Fibroblast of skin of scalp (primary cell): ENCODE data around the gene BLNK.
"Not testable (repeated sequence)": the region's sequence is repeated elsewhere in the genome, so short reads cannot be mapped to it uniquely, and the experiment has no call there.

Experiments
- DNase-seq: peaks from one replicate; pipeline ENCODE4 v3.0.0-alpha.2; 2013

The BLNK gene

DNA sequence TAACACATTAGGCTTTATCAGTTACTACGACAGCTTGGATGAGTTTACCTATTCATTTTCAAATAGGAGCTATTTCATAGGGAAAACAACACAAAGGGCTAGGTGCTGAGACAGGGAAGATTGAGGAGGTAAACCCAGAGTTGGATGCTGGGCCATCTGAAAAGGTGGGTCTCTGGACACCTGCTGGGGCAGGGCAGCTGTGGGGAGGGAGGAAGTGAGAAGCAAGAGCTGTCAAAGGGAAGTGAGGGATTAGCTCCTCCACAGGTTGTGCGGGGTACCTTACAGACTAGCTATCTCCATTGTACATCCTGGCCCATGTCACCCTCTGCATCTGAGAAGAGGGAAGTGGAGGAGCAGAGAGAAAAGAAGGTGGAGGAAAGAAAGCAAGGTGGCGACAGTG is 48.9 kb downstream of the BLNK start:
- DNase-seq, result no peak

DNA sequence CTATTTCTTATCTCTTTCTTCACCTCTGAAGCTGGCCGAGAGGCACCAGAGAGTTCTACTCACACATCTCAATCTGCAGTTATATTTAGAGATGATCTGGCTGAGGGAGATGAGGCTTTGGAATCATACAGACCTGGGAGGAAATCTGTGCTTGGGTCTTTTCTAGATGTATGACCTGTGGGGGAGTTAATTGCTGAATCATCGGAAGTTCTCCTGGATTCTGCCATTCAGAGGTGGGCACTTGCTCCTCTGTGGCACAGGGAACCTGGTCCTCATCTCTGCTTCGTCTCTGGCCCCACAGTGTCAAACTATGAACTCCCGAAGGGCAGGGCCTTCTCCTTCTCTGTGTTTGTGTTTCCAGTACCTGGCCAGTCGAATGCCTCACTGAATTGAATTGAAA is 52.5 kb downstream of the BLNK start:
- no peak for DNase-seq

DNA sequence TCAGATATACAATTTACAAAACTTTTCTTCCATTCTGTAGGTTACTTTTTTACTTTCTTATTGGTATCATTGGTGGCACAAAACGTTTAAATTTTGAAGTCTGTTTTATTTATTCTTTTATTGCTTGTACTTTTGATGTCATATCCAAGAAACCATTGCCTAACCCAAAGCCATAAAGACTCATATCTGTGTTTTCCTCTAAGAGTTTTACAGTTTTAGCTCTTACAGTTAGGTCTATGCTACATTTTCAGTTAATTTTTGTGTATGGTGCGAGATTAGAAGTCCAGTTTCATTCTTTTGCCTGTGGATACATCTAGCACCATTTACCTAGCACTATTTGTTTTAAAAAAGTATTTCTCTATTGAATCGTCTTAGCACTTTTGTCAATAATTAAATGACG is 53.7 kb downstream of the BLNK start:
- DNase-seq, result no peak

DNA sequence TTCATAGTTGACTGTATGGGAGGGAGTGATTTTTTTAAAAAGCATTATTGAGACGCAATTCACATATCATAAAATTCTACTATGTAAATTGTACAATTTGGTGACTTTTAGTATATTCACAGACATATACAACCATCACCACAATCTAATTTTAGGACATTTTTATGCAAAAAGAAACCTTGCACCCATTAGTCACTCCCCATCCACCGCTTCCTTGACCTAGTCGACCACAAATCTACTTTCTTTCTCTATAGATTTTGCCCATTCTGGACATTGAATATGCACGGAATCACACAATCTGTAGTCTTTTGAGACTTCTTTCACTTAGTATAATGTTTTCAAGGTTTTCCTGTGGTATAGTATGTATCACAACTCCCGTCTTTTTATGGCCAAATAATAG is 54.6 kb downstream of the BLNK start:
- no peak for DNase-seq

GRCh38 chr10:96212911-96213310 is 58.5 kb downstream of the BLNK start:
- no peak for DNase-seq

- DNase-seq, result no peak
Observed at GRCh38 chr10:96211764-96212163, 59.6 kb downstream of the BLNK start.

DNA sequence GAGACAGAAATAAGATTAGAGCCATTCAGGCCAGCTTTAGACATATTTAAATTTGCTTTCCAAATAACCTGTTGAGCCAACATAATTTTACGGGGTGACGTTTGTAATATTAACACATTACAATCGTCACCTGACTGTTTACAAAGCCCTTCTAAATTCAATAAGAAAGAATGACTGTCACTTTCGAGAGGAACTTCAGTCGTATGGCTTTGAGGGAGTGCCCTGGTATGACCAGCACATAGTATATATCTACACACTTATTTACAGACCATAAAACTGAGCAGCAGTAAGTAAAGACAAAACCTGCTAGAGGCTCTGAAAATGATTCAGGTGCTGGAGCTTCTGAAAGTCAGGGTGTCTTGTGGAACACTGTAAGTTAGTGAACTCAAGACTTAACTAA is 62.4 kb downstream of the BLNK start:
- DNase-seq, result no peak

- DNase-seq, result no peak
Observed at GRCh38 chr10:96208271-96208670, 63.1 kb downstream of the BLNK start.

- no peak for DNase-seq
Observed at GRCh38 chr10:96205580-96205979, 65.8 kb downstream of the BLNK start.

DNA sequence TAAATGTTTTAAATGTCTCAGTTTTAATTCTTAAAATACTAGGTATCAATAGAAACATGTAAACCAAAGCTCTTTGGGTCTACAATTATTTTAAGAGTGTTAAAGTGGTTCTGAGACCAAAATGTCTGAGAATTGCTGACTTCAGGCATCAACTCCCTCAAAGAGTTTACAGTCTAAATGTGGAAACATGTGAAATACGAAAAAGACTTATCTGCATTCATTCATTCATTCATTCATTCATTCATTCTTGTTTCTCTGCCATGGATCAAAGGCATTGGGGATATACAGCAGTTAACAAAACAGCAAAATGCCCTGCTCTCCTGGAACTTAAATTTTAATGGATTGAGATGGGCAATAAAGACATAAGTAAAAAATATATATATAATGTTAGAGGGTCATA is 69.8 kb downstream of the BLNK start:
- DNase-seq, result no peak

DNA sequence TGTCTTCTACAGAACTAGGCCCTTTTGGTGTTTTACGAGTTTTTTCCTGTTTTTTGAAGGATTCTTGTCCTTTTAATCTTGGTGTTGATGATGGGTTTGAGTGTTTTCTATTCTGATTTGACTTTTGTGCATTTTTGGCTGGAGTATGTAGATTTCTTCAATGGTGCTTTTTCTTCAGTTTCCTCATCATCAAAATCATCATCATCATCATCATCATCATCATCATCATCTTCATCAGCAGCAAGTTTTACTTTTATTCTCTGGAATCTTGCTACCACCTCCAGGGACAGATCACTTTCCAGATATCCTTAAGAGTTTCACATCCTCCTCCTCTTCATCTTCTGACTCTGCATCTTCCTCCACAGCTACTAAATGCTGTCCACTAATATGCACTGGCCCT is 81.9 kb downstream of the BLNK start:
- not testable (repeated sequence) for DNase-seq

GRCh38 chr10:96188916-96189315 is 82.5 kb downstream of the BLNK start:
- peak; percentile 74 for DNase-seq

- DNase-seq, result peak; percentile 19
Observed at GRCh38 chr10:96188421-96188820, 82.9 kb downstream of the BLNK start.

- no peak for DNase-seq
Observed at GRCh38 chr10:96176985-96177384, 94.4 kb downstream of the BLNK start.

GRCh38 chr10:96172666-96173065 is 98.7 kb downstream of the BLNK start:
- no peak for DNase-seq

DNA sequence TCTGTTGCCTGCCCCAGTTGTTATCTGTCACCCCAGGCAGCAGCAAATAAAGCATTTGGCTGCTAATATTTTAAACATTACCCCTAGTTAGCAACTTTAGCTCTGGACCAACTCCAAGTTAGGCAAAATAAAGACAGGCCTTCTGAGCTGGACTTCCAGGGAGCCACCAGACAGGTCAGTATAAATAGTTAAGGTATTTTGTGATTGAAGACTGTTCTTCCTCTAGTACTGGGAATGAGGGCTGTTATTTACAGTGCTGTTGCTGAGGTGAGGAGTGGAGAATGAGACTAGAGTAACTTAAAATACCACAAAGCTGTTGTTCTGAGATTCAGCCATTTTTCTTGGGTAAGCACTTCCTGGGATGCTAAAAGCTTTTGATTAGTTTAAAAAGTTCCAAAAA is 101.1 kb downstream of the BLNK start:
- no peak for DNase-seq

GRCh38 chr10:96168546-96168945 is 102.8 kb downstream of the BLNK start:
- peak; percentile 6 for DNase-seq

DNA sequence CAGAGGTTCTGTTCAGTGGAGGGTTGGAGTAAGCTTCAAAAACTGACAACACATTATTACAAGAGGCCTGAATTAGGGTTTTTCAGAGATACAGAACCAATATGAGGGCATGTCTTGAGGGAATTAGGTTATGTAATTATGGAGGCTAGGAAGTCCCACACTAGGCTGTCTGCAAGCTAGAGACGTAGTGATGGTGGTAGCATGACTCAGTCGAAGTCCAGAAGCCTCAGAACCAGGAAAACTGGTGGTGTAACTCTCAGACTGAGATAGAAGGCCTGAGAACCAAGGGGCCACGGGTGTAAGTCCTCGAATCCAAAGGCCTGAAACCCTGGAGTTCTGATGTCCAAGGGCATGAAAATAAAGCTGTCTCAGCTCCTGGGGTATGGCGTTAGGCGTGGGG is 105.6 kb downstream of the BLNK start:
- DNase-seq, result no peak

DNA sequence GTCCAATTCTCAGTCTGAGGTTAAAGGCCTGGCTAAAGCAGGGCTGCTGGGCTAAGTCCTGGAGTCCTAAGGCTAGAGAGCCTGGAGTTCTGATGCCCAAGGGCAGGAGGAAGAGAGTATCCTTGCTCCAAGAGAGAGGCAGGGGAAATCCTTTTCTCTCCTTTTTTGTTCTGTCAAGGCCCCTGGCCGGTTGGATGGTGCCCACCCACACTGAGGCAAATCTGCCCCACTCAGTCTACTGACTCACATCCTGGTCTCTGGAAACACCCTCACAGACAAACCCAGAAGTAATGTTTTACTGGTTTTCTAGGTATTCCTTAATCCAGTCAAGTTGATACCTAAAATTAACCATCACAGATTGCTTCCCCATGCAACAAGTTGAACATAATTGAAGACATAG is 118.3 kb downstream of the BLNK start:
- DNase-seq, result no peak

- DNase-seq, result no peak
Observed at GRCh38 chr10:96152437-96152836, 118.9 kb downstream of the BLNK start.
